Measurements from ENCODE around the gene DXO. TPM values are rescaled to one million over a fixed set of nuclear protein-coding genes. Genes with fewer than 3 reads are reported as not detected.
"Not testable (repeated sequence)": the region's sequence is repeated elsewhere in the genome, so short reads cannot be mapped to it uniquely, and the experiment has no call there.

The DXO gene
- total RNA-seq, 1 donor from 2014 or later: 9.8 TPM

GRCh38 chr6:31946370-31946885 lies 25.5 kb downstream of the DXO start:
- peak; percentile 11 for DNase-seq (ENCODE audit: missing footprints)
- ATAC-seq: no peak
- intact Hi-C loops (cut with DNase I): no loop called here

- peak; percentile 88 for ATAC-seq
- DNase-seq (ENCODE audit: missing footprints): peak; percentile 85
- intact Hi-C loops (cut with DNase I): no loop called here
Measured at GRCh38 chr6:31945507-31946369, 26.2 kb downstream of the DXO start, which contains the start of gene CFB. Gene CFB, plus strand, starts transcription at chr6:31946095. Its CDS starts 127 bp downstream, at chr6:31946222.

DNA sequence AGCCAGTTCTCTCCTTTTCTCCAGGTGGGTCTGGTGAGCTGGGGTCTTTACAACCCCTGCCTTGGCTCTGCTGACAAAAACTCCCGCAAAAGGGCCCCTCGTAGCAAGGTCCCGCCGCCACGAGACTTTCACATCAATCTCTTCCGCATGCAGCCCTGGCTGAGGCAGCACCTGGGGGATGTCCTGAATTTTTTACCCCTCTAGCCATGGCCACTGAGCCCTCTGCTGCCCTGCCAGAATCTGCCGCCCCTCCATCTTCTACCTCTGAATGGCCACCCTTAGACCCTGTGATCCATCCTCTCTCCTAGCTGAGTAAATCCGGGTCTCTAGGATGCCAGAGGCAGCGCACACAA lies 26.8 kb downstream of the DXO start:
- ATAC-seq (no peak), DNase-seq (ENCODE audit: missing footprints) (peak; percentile 22)
- intact Hi-C loops (cut with DNase I): no loop called here

DNA sequence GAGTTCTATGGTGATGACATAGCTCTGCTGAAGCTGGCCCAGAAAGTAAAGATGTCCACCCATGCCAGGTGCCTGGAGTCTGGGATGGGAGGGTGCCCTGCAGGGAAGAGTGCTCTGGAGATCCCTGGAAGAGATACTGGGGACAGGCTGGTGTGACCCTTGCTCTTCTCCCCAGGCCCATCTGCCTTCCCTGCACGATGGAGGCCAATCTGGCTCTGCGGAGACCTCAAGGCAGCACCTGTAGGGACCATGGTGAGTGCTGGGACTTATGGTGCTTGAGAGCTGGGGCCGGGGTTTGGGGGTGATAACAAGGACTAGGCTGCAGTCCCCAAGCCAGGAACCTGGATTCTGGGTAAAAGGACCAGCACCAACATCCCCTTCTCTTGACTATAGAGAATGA lies 28.2 kb downstream of the DXO start:
- intact Hi-C loops (cut with DNase I): no loop called here
- no peak for ATAC-seq
- peak; percentile 23 for DNase-seq (ENCODE audit: missing footprints)

- ATAC-seq (no peak), DNase-seq (ENCODE audit: missing footprints) (peak; percentile 17)
- intact Hi-C loops (cut with DNase I): no loop called here
Measured at GRCh38 chr6:31940256-31940664, 31.7 kb downstream of the DXO start.

DNA sequence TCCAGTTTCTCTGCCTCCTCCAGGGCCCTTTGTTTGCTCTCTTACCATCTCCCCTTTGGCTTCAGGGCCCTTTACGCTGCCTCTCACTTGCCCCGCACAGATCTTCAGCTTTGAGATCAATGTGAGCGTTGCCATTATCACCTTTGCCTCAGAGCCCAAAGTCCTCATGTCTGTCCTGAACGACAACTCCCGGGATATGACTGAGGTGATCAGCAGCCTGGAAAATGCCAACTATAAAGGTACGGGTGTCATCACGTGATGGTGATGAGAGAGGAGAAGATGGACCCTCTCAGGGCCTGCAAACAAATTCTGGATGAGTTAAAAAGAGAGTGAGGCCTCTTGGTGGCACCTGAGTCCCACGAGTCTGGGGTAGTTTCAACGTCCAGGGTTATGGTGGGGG lies 36.1 kb downstream of the DXO start:
- DNase-seq (ENCODE audit: missing footprints) (no peak), ATAC-seq (no peak)
- intact Hi-C loops (cut with DNase I): no loop called here

DNA sequence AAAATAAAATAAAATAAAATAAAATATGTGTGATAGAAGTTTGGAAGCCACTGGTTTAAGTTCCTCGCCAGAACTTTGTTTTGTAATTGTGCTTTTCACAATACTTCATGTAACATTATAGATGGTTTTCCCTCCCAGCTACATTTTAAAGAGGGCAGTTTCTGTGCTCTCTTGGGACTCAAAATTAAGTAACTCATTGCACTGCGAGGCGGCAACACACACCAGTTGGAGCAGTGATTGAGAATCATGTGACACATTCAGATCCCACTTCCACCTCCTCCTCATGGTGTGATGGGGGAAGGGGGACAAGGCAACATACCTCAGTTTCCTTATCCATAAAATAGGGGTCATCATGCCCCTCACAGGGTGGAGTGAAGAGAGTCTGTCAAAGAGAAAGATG lies 36.9 kb downstream of the DXO start:
- ATAC-seq (no peak), DNase-seq (ENCODE audit: missing footprints) (no peak)
- intact Hi-C loops (cut with DNase I): no loop called here

- no peak for ATAC-seq
- intact Hi-C loops (cut with DNase I): no loop called here
Measured at GRCh38 chr6:31933537-31933936, 38.4 kb downstream of the DXO start.

GRCh38 chr6:31932137-31932536 lies 39.8 kb downstream of the DXO start:
- intact Hi-C loops (cut with DNase I); DNase-seq (ENCODE audit: missing footprints); ATAC-seq: not testable (repeated sequence)

More at GRCh38 chr6:31933537-31933936, 38.4 kb downstream of the DXO start:
- no peak for DNase-seq (ENCODE audit: missing footprints)

DNA sequence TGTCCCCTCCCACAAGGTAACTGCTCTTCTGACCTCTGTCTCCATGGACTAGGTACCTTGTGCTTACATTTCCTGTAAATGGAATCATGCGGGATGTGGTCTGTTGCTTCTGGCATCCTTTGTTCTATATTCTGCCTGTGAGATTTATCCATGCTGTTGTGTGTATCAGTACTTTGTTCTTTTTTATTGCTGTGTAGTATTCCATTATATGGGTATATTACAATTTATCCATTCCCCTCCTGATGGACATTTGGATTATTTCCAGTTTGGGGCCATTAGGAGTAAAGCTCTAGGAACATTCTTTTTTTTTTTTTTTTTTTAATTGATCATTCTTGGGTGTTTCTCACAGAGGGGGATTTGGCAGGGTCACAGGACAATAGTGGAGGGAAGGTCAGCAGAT lies 41.0 kb downstream of the DXO start:
- intact Hi-C loops (cut with DNase I): no loop called here
- DNase-seq (ENCODE audit: missing footprints) (no peak), ATAC-seq (no peak)

- intact Hi-C loops (cut with DNase I): no loop called here
- ATAC-seq: no peak
Measured at GRCh38 chr6:31928672-31928939, 43.3 kb downstream of the DXO start.

DNA sequence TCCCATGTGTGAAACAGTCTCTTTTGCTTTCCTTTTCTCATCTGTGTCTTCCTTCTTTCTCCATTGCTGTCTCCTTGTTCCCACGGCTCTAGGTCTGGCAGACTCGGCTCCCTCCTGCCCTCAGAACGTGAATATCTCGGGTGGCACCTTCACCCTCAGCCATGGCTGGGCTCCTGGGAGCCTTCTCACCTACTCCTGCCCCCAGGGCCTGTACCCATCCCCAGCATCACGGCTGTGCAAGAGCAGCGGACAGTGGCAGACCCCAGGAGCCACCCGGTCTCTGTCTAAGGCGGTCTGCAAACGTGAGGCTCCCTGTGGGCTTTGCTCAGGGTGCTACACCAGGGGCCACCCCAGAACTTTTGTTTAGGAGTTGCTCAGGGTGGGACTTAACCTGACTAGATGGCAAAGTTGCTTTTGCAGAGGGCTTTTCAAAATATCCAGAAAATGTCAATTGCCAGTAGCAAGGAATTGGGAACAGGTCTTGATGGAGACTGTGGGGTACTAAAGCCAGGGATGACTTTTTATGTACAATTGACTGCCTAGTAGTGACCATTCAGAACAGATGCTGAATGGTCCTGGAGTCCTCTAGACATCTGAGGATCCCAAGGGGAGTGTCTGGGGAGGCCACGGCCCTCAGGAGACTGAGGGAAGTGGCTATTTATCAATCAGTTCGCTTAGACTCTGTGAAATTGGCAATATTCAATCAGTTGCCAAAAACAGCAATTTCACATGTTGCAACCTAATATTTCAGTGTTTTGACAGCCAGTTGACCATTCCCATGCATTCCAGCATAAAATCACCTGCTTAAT lies 43.9 kb downstream of the DXO start:
- ATAC-seq (no peak), DNase-seq (ENCODE audit: missing footprints) (no peak)
- intact Hi-C loops (cut with DNase I): no loop called here

More at GRCh38 chr6:31928672-31928939, 43.3 kb downstream of the DXO start:
- DNase-seq (ENCODE audit: missing footprints): no peak

DNA sequence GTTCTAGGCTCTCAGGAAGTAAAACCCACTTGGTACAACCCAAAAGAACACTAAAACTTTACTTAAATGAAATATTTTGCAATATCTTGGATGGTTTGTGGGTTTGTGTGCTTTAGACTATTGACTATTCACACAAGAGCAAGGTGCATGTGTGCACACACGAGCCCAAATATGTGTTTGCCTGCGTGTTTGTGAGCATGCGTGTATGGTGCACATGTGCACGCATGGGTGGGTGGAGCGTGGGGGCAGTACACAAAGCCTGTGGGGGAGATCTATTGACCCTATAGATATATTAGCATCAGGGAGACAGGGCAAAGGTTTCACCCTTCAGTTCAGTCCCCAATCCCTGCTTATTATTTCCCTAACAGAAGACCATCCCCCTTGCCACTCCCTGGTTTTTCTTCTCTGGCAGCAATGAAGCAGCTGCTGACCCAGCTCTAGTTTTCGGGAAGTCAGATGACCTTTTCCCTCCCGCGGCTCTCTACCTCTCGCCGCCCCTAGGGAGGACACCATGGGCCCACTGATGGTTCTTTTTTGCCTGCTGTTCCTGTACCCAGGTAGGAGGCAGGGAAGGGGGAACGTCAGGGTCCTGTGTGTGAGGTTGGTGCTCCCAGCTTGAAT lies 44.6 kb downstream of the DXO start, which contains the start of gene C2:
C2 (plus strand) TSS at position 476 of the 621 bp plus-strand sequence; CDS start at position 512, 36 bp downstream.
- DNase-seq (ENCODE audit: missing footprints) (no peak), ATAC-seq (no peak)
- intact Hi-C loops (cut with DNase I): no loop called here

DNA sequence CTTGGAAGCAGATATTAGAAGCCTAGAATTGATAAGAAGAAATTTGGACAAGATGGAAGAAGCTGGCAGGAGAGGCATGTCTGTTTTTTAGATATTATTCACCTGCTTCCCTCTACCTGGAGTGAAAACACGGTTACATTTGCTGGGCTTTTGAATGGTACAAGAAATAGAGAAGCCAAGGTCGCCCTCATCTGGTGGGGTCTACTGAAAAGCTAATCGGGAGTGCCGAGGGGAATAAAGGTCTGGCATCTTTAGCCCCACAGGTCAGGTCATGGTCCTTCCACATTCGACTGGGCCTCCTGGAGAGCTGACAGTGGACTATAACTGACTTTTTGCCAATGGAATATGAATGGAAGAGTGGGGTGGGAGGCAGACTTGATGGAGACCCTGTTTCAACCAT lies 49.0 kb downstream of the DXO start:
- DNase-seq (ENCODE audit: missing footprints) (no peak), ATAC-seq (no peak)
- intact Hi-C loops (cut with DNase I): no loop called here

DNA sequence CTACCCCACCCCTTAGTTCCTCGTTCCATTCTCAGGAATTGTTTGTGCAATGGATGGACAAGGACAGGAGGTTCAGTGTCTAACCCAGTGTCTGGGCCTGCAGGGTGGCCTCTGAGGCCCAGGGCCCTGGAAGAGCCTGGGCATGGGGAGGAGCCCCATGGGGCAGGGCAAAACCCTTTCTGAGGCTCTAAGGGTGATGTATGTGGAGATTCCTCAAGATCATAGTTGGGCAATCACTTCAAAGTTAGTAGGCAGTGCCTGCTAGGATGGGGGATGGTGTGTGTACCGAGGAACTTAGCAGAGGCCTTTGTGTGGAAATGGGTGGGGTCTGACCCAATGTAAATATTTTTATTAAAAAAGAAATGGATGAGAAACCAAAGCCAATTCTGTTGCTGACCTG lies 51.1 kb downstream of the DXO start:
- intact Hi-C loops (cut with DNase I): no loop called here
- no peak for ATAC-seq

More for the DNA sequence above, 51.1 kb downstream of the DXO start:
- DNase-seq (ENCODE audit: missing footprints): no peak

Small RNAs within 50 kb of the gene (microRNA-seq; reads per million reads assigned to microRNA genes)
- gene MIR1236: not detected

Other genes with a start within 250 kb of the DXO start
- gene MPIG6B, start 248.8 kb downstream of the DXO start, total RNA-seq: 0.70 TPM
- 40.6 TPM for gene DDAH2, start 242.8 kb downstream of the DXO start, total RNA-seq
- 102 TPM for gene CLIC1, start 235.6 kb downstream of the DXO start, total RNA-seq
- 2.0 TPM for gene MSH5, start 232.1 kb downstream of the DXO start, total RNA-seq
- gene SAPCD1, start 209.5 kb downstream of the DXO start, total RNA-seq: 0.57 TPM
- 12.1 TPM for gene VWA7, start 194.8 kb downstream of the DXO start, total RNA-seq
- gene VARS1, start 176.4 kb downstream of the DXO start, total RNA-seq: 29.7 TPM
- gene LSM2, start 165.2 kb downstream of the DXO start, total RNA-seq: 24.6 TPM
- 1.6 TPM for gene HSPA1L, start 156.9 kb downstream of the DXO start, total RNA-seq
- 298 TPM for gene HSPA1A, start 156.6 kb downstream of the DXO start, total RNA-seq
- gene HSPA1B, start 144.4 kb downstream of the DXO start, total RNA-seq: 215 TPM
- 25.6 TPM for gene NEU1, start 109.3 kb downstream of the DXO start, total RNA-seq
- not detected for gene SLC44A4, start 93.1 kb downstream of the DXO start, total RNA-seq
- gene EHMT2, start 74.4 kb downstream of the DXO start, total RNA-seq: 16.8 TPM
- gene ZBTB12, start 70.1 kb downstream of the DXO start, total RNA-seq: 3.2 TPM
- gene C2, start 44.4 kb downstream of the DXO start, total RNA-seq: 8.9 TPM
- 8.8 TPM for gene CFB, start 26.0 kb downstream of the DXO start, total RNA-seq
- gene NELFE, start 13.2 kb downstream of the DXO start, total RNA-seq: 41.9 TPM
- gene SKIC2, start 13.0 kb downstream of the DXO start, total RNA-seq: 30.7 TPM
- 92.1 TPM for gene C4A, start 9.9 kb upstream of the DXO start, total RNA-seq
- 81.6 TPM for gene C4B, start 42.7 kb upstream of the DXO start, total RNA-seq
- 0.30 TPM for gene CYP21A2, start 66.3 kb upstream of the DXO start, total RNA-seq
- gene TNXB, start 137.2 kb upstream of the DXO start, total RNA-seq: 73.3 TPM
- 24.4 TPM for gene ATF6B, start 156.1 kb upstream of the DXO start, total RNA-seq
- gene FKBPL, start 158.2 kb upstream of the DXO start, total RNA-seq: 2.8 TPM
- 0.46 TPM for gene PRRT1, start 179.8 kb upstream of the DXO start, total RNA-seq
- 22.8 TPM for gene PPT2, start 182.0 kb upstream of the DXO start, total RNA-seq
- 7.8 TPM for gene EGFL8, start 192.5 kb upstream of the DXO start, total RNA-seq
- 48.2 TPM for gene AGPAT1, start 203.9 kb upstream of the DXO start, total RNA-seq
- 97.5 TPM for gene RNF5, start 206.3 kb upstream of the DXO start, total RNA-seq
- 2.0 TPM for gene AGER, start 212.1 kb upstream of the DXO start, total RNA-seq
- gene PBX2, start 218.1 kb upstream of the DXO start, total RNA-seq: 42.9 TPM
- gene GPSM3, start 220.5 kb upstream of the DXO start, total RNA-seq: 6.3 TPM

Measured in Right ventricle myocardium inferior (tissue), 1 donor.